Fibroblast of villous mesenchyme (primary cell): ENCODE data around the gene ASAH2B. TPM values are rescaled to one million over a fixed set of nuclear protein-coding genes. Genes with fewer than 3 reads are reported as not detected.
"Not testable (repeated sequence)": the region's sequence is repeated elsewhere in the genome, so short reads cannot be mapped to it uniquely, and the experiment has no call there.

Experiments
- DNase-seq: peaks from one replicate; pipeline ENCODE4 v3.0.0-alpha.2; 2010; ENCODE audit warnings: low read depth
- H3K4me3 ChIP-seq: 2 replicates; pipeline ENCODE4 v1.5.1; 2011; ENCODE audit warnings: low read depth, mild to moderate bottlenecking, low read length
- CTCF ChIP-seq: IDR thresholded peaks from 2 replicates; pipeline ENCODE4 v1.5.1; 2012; ENCODE audit warnings: low read depth, mild to moderate bottlenecking, low read length; ENCODE audit not compliant: insufficient read depth
- total RNA-seq: library from RNA; depleted of rRNA; stranded (reverse); fragments of >200 nt; gene quantifications from 2 replicates; pipeline ENCODE4 v1.2.3, GENCODE V29; 2012

ASAH2B gene
- 4.2 and 6.5 TPM in 2 replicates for total RNA-seq

- H3K4me3 ChIP-seq = peak within 1 kb of the TSS; percentile 91
- no peak for TF ChIP-seq CTCF
- DNase-seq = peak; percentile 82
Measured at GRCh38 chr10:50739618-50740292, at the start of gene ASAH2B. Gene ASAH2B (plus strand): TSS chr10:50739936. CDS start chr10:50745131, 5,195 bp downstream.

- H3K4me3 ChIP-seq, DNase-seq: not testable (repeated sequence)
Measured at GRCh38 chr10:50697819-50698218, 41.9 kb upstream of the ASAH2B start.

GRCh38 chr10:50701947-50702346 lies 37.8 kb upstream of the ASAH2B start:
- DNase-seq = not testable (repeated sequence)

GRCh38 chr10:50702997-50703396 lies 36.7 kb upstream of the ASAH2B start:
- DNase-seq, H3K4me3 ChIP-seq: not testable (repeated sequence)

More at GRCh38 chr10:50701947-50702346, 37.8 kb upstream of the ASAH2B start:
- not testable (repeated sequence) for H3K4me3 ChIP-seq

- not testable (repeated sequence) for H3K4me3 ChIP-seq, DNase-seq
Measured at GRCh38 chr10:50704436-50705079, 35.2 kb upstream of the ASAH2B start.

- not testable (repeated sequence) for DNase-seq, H3K4me3 ChIP-seq
Measured at GRCh38 chr10:50706006-50706405, 33.7 kb upstream of the ASAH2B start.

- H3K4me3 ChIP-seq, DNase-seq: not testable (repeated sequence)
Measured at GRCh38 chr10:50710241-50710640, 29.5 kb upstream of the ASAH2B start.

GRCh38 chr10:50723812-50724211 lies 15.9 kb upstream of the ASAH2B start:
- H3K4me3 ChIP-seq, DNase-seq: not testable (repeated sequence)

- DNase-seq, H3K4me3 ChIP-seq: not testable (repeated sequence)
Measured at GRCh38 chr10:50728112-50728511, 11.6 kb upstream of the ASAH2B start.

GRCh38 chr10:50738987-50739617 lies 634 bp upstream of the ASAH2B start:
- not testable (repeated sequence) for DNase-seq

GRCh38 chr10:50740293-50740648 lies 535 bp downstream of the ASAH2B start:
- peak; percentile 77 for DNase-seq
- H3K4me3 ChIP-seq = peak overlapping the region; percentile 91
- TF ChIP-seq CTCF = no peak

More at GRCh38 chr10:50738987-50739617, 634 bp upstream of the ASAH2B start:
- peak overlapping the region; percentile 91 for H3K4me3 ChIP-seq

GRCh38 chr10:50742820-50743219 lies 3.1 kb downstream of the ASAH2B start:
- not testable (repeated sequence) for DNase-seq

GRCh38 chr10:50766774-50767513 lies 27.2 kb downstream of the ASAH2B start:
- peak; percentile 42 for DNase-seq
- H3K4me3 ChIP-seq = not testable (repeated sequence)

More at GRCh38 chr10:50742820-50743219, 3.1 kb downstream of the ASAH2B start:
- H3K4me3 ChIP-seq = not testable (repeated sequence)

- not testable (repeated sequence) for DNase-seq
Measured at GRCh38 chr10:50772042-50772441, 32.3 kb downstream of the ASAH2B start.

GRCh38 chr10:50774868-50775267 lies 35.1 kb downstream of the ASAH2B start:
- H3K4me3 ChIP-seq, DNase-seq: not testable (repeated sequence)

More at GRCh38 chr10:50772042-50772441, 32.3 kb downstream of the ASAH2B start:
- not testable (repeated sequence) for H3K4me3 ChIP-seq

GRCh38 chr10:50780036-50780435 lies 40.3 kb downstream of the ASAH2B start:
- H3K4me3 ChIP-seq = not testable (repeated sequence)
- DNase-seq = peak; percentile 38
